ENCODE measurements around the gene CHRDL2.

DNA sequence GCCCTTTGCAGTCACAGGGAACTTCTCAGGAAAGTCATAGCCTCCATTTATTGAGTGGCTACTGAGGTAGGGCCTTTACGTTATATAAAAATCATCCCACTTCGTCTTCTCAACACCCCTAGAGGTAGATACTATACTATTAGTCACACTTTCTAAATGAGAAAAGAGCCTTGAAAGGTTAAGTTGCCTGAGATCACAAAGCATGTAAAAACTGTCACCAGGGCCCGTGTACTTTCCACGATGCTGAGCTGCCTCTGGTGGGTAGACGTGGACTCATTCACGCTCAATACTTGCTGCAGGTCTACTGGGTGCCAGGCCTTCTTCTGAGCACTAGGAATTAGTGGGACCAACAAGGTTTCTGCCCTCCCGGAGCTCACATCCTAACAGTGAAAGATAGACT is 16.3 kb downstream of the CHRDL2 start:
- TF ChIP-seq, protein P1, sequence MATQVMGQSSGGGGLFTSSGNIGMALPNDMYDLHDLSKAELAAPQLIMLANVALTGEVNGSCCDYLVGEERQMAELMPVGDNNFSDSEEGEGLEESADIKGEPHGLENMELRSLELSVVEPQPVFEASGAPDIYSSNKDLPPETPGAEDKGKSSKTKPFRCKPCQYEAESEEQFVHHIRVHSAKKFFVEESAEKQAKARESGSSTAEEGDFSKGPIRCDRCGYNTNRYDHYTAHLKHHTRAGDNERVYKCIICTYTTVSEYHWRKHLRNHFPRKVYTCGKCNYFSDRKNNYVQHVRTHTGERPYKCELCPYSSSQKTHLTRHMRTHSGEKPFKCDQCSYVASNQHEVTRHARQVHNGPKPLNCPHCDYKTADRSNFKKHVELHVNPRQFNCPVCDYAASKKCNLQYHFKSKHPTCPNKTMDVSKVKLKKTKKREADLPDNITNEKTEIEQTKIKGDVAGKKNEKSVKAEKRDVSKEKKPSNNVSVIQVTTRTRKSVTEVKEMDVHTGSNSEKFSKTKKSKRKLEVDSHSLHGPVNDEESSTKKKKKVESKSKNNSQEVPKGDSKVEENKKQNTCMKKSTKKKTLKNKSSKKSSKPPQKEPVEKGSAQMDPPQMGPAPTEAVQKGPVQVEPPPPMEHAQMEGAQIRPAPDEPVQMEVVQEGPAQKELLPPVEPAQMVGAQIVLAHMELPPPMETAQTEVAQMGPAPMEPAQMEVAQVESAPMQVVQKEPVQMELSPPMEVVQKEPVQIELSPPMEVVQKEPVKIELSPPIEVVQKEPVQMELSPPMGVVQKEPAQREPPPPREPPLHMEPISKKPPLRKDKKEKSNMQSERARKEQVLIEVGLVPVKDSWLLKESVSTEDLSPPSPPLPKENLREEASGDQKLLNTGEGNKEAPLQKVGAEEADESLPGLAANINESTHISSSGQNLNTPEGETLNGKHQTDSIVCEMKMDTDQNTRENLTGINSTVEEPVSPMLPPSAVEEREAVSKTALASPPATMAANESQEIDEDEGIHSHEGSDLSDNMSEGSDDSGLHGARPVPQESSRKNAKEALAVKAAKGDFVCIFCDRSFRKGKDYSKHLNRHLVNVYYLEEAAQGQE (IDR thresholded peaks at IDR 0.05; ENCODE audit: insufficient read depth in 1 of 2, low read depth in 2 of 2, low read length in 2 of 2), result no peak
- TF ChIP-seq POLR2AphosphoS5 (IDR thresholded peaks at IDR 0.05; ENCODE audit: low read depth, low read length), result no peak

Measured in PFSK-1 (cell line).